B cell (primary cell): ENCODE results near the gene NHEJ1. TPM values are rescaled to one million over a fixed set of nuclear protein-coding genes. Genes with fewer than 3 reads are reported as not detected.

ENCODE experiments used
- ATAC-seq: fragments of 200-7000 bp; cut with Tn5 transposase; one replicate; pipeline ENCODE4 v1.10.0; 2021; ENCODE audit warnings: low read depth, mild to moderate bottlenecking, moderate number of reproducible peaks, moderate library complexity
- CTCF ChIA-PET: fragments of 350-600 bp; sonication (Branson Sonifier 250); formaldehyde crosslinking; loops from one replicate; lab custom pipeline; 2021; ENCODE audit warnings: antibody characterized with exemption, inconsistent platforms; lab: Charles Lee
- POLR2A ChIA-PET: fragments of 350-600 bp; sonication (Branson Sonifier 250); formaldehyde crosslinking; loops from one replicate; lab custom pipeline; 2021; ENCODE audit warnings: antibody characterized with exemption; lab: Charles Lee
- DNase-seq: peaks from one replicate; pipeline ENCODE4 v3.0.0; 2013
- H2AFZ ChIP-seq: 2 replicates; pipeline ENCODE4 v1.6.1; 2012; ENCODE audit warnings: mild to moderate bottlenecking, low read depth, low read length; ENCODE audit not compliant: insufficient read depth, poor library complexity, severe bottlenecking
- H3K27ac ChIP-seq, 2 donors: 1 replicate in 1 of 2; 2 replicates in 1 of 2; pipeline ENCODE4 v1.5.1; 2012 to 2013; ENCODE audit warnings: low read length in 2 of 2, mild to moderate bottlenecking in 2 of 2, moderate library complexity in 1 of 2
- H3K27me3 ChIP-seq, 4 experiments: fragments of 200-600 bp in 1 of 4; sonication (generic) in 1 of 4; replicated peaks in 1 of 4; 1 replicate in 2 of 4; 2 replicates in 2 of 4; pipeline versions ENCODE4 v1.6.1 to v1.7.0; 2013 to 2016; ENCODE audit warnings: low read length in 3 of 4, mild to moderate bottlenecking in 2 of 4, mixed read lengths in 1 of 4, moderate library complexity in 1 of 4; ENCODE audit not compliant: insufficient read depth in 4 of 4, control insufficient read depth in 3 of 4; ENCODE audit errors: control extremely low read depth in 1 of 4
- H3K36me3 ChIP-seq, 2 experiments: replicated peaks in 1 of 2; 1 replicate in 1 of 2; 2 replicates in 1 of 2; pipeline versions ENCODE4 v1.6.1 to v1.7.1; 2013; ENCODE audit warnings: low read length in 1 of 2; ENCODE audit not compliant: insufficient read depth in 2 of 2, control insufficient read depth in 1 of 2; ENCODE audit errors: control extremely low read depth in 1 of 2, extremely low read depth in 1 of 2
- H3K4me1 ChIP-seq, 2 donors: fragments of 200-600 bp in 1 of 2; sonication (generic) in 1 of 2; 1 replicate in 1 of 2; 2 replicates in 1 of 2; pipeline versions ENCODE4 v1.5.1 to v1.6.1; 2013 to 2017; ENCODE audit warnings: low read length in 2 of 2; ENCODE audit not compliant: control insufficient read depth in 2 of 2, insufficient read depth in 2 of 2
- H3K4me2 ChIP-seq: replicated peaks from 2 replicates; pipeline ENCODE3; 2012; ENCODE audit warnings: mild to moderate bottlenecking, low read depth, low read length; ENCODE audit not compliant: poor library complexity, severe bottlenecking
- H3K4me3 ChIP-seq, 5 experiments: fragments of 200-600 bp in 1 of 5; sonication (generic) in 1 of 5; 1 replicate in 3 of 5; 2 replicates in 2 of 5; pipeline versions ENCODE4 v1.5.1 to v1.7.0; 2011 to 2016; ENCODE audit warnings: low read length in 4 of 5, mild to moderate bottlenecking in 4 of 5, low read depth in 2 of 5, control low read depth in 1 of 5, moderate library complexity in 1 of 5; ENCODE audit not compliant: insufficient read depth in 1 of 5; ENCODE audit errors: control extremely low read depth in 1 of 5, extremely low read depth in 1 of 5
- H3K79me2 ChIP-seq: fragments of 200-600 bp; sonication (generic); one replicate; pipeline ENCODE4 v1.6.0; 2016; ENCODE audit warnings: low read length; ENCODE audit not compliant: control insufficient read depth, insufficient read depth
- H3K9ac ChIP-seq: fragments of 200-600 bp; sonication (generic); 2 replicates; pipeline ENCODE4 v1.6.1; 2017; ENCODE audit warnings: mild to moderate bottlenecking, low read length, moderate library complexity
- H3K9me3 ChIP-seq, 3 donors: one replicate each; pipeline versions ENCODE4 v1.6.1 to v1.7.1; 2013; ENCODE audit warnings: low read length in 2 of 3; ENCODE audit not compliant: control insufficient read depth in 2 of 3, insufficient read depth in 1 of 3; ENCODE audit errors: control extremely low read depth in 1 of 3
- H4K20me1 ChIP-seq: 2 replicates; pipeline ENCODE4 v1.6.0; 2012; ENCODE audit warnings: mild to moderate bottlenecking, low read length; ENCODE audit not compliant: insufficient read depth, control insufficient read depth, poor library complexity, severe bottlenecking
- H3K27ac Mint-ChIP-seq: one replicate; pipeline ENCODE4 v1.8.0; 2021; ENCODE audit warnings: mixed read lengths
- H3K27me3 Mint-ChIP-seq: one replicate; pipeline ENCODE4 v1.8.0; 2021; ENCODE audit warnings: mixed read lengths
- H3K4me1 Mint-ChIP-seq: one replicate; pipeline ENCODE4 v1.8.0; 2021; ENCODE audit warnings: mixed read lengths
- H3K4me3 Mint-ChIP-seq: one replicate; pipeline ENCODE4 v1.8.0; 2021; ENCODE audit warnings: mixed read lengths
- H3K9me3 Mint-ChIP-seq: one replicate; pipeline ENCODE4 v1.8.0; 2022; ENCODE audit warnings: mixed read lengths; ENCODE audit not compliant: insufficient read depth
- CTCF ChIP-seq: fragments of 200-600 bp; IDR thresholded peaks from one replicate; pipeline ENCODE4 v1.8.0; 2022; ENCODE audit warnings: antibody characterized with exemption, mild to moderate bottlenecking
- EZH2 ChIP-seq: IDR thresholded peaks from 2 replicates; pipeline ENCODE4 v1.6.1; 2012; ENCODE audit warnings: borderline replicate concordance, low read depth, mild to moderate bottlenecking, moderate library complexity, low read length; ENCODE audit not compliant: insufficient read depth, poor library complexity, severe bottlenecking
- WGBS: methylation state at CpG from one replicate; pipeline ENCODE4 v1.1.5; 2013; ENCODE audit warnings: missing lambda C conversion rate; ENCODE audit not compliant: insufficient coverage; 5-methylcytosine and 5-hydroxymethylcytosine counted together
- intact Hi-C: fragments of 100-400 bp; cut with micrococcal nuclease; formaldehyde crosslinking; loops from one replicate; pipeline ENCODE4 v1.10.0; 2022
- polyA plus RNA-seq: library from polyadenylated mRNA; depleted of rRNA; stranded (reverse); fragments of >200 nt; gene quantifications from 2 replicates; pipeline ENCODE4 v1.2.3, GENCODE V29; 2012
- total RNA-seq, 2 donors: library from RNA; stranded (reverse); fragments of 120-200 nt in 1 of 2; gene quantifications; 1 replicate in 1 of 2; 2 replicates in 1 of 2; pipeline versions ENCODE4 v1.2.3 to v1.2.4, GENCODE V29; 2013 to 2022

The NHEJ1 gene
- total and polyA plus RNA-seq, 2 donors (not counting 1 experiment from before 2014, with no cell fraction given) = 14.9 to 25.0 TPM

GRCh38 chr2:219090436-219091299, 69.9 kb downstream of the NHEJ1 start:
- H3K27ac Mint-ChIP-seq = no peak overlapping the region
- CTCF ChIA-PET = interaction anchor here (0.5 to 1.0 kb wide), 5 partner anchors 10 to 445 kb away, joined by 3 read pairs; no protein-coding TSS in a partner anchor

More at GRCh38 chr2:219090436-219091299, 69.9 kb downstream of the NHEJ1 start:
- Histone ChIP-seq H4K20me1 (peaks cover 29% of the 10 kb centered on the region), H2AFZ (no peak overlapping the region), H3K9ac (no peak overlapping the region), H3K27me3 (no peaks in the 10 kb centered on the region), H3K79me2 (no peaks in the 10 kb centered on the region), H3K9me3 (no peaks in the 10 kb centered on the region), H3K36me3 (peaks cover 0 to 9% of the 10 kb centered on the region in 2 experiments), H3K4me1 (no peaks in the 10 kb centered on the region), H3K4me3 (no peak overlapping the region), H3K27ac (no peak overlapping the region), H3K4me2 (no peak overlapping the region)
- intact Hi-C loops = no loop called here
- no peaks in the 10 kb centered on the region for H3K9me3 Mint-ChIP-seq
- no peaks in the 10 kb centered on the region for H3K4me1 Mint-ChIP-seq
- no peak for DNase-seq
- no peaks in the 10 kb centered on the region for H3K27me3 Mint-ChIP-seq
- no peak for ATAC-seq
- 89% methylated on average over 4 of the region's 4 CpGs for WGBS
- no peak for TF ChIP-seq EZH2
- no peak for TF ChIP-seq CTCF
- POLR2A ChIA-PET = no interaction called here
- no peak overlapping the region for H3K4me3 Mint-ChIP-seq
